HepG2 (cell line): ENCODE results near the gene TIMM10. TPM values are rescaled to one million over a fixed set of nuclear protein-coding genes. Genes with fewer than 3 reads are reported as not detected.

Source experiments
- FOXK2 ChIP-seq: fragments of 450-650 bp; IDR thresholded peaks from 2 replicates; pipeline ENCODE4 v1.6.1; 2016
- NFKB2 ChIP-seq: sonication (generic); formaldehyde crosslinking; IDR thresholded peaks from 2 replicates; pipeline ENCODE4 v1.4.0; 2020; ENCODE audit warnings: missing genetic modification reagents, borderline replicate concordance
- PITX1 ChIP-seq: sonication (generic); formaldehyde crosslinking; IDR thresholded peaks from 2 replicates; pipeline ENCODE4 v1.5.1; 2020; ENCODE audit warnings: mild to moderate bottlenecking, missing genetic modification reagents
- ZNF138 ChIP-seq: sonication (generic); formaldehyde crosslinking; IDR thresholded peaks from 2 replicates; pipeline ENCODE4 v1.5.0; 2020; ENCODE audit warnings: mild to moderate bottlenecking, low read depth, missing genetic modification reagents
- ZNF607 ChIP-seq: sonication (generic); formaldehyde crosslinking; IDR thresholded peaks from 2 replicates; pipeline ENCODE4 v1.5.1; 2020; ENCODE audit warnings: missing genetic modification reagents, mild to moderate bottlenecking, borderline replicate concordance
- ZNF615 ChIP-seq: sonication (generic); formaldehyde crosslinking; IDR thresholded peaks from 2 replicates; pipeline ENCODE4 v1.5.0; 2020; ENCODE audit warnings: mild to moderate bottlenecking, missing genetic modification reagents, borderline replicate concordance
- polyA plus RNA-seq, 8 experiments: library from polyadenylated mRNA; depleted of rRNA in 3 of 8; stranded (reverse) in 7 of 8; unstranded in 1 of 8; fragments of >200 nt; fragmentation: Illumina TruSeq in 4 of 8; extraction: Trizol in 4 of 8; gene quantifications; 2 replicates each; pipeline versions ENCODE4 v1.2.1 to v1.2.3, GENCODE V29; 2011 to 2016; ENCODE audit warnings: low read depth in 4 of 8, missing spikeins in 1 of 8, mixed read lengths in 1 of 8; ENCODE audit not compliant: insufficient read depth in 1 of 8
- total RNA-seq, 5 experiments: library from RNA; depleted of rRNA; stranded (reverse); fragments of >200 nt; fragmentation: Illumina TruSeq; extraction: Trizol; gene quantifications; 2 replicates each; pipeline ENCODE4 v1.2.3, GENCODE V29; 2016; ENCODE audit warnings: low read depth in 1 of 5
- TF ChIP-seq, protein P1 (sequence below): sonication (generic); formaldehyde crosslinking; IDR thresholded peaks from 2 replicates; pipeline ENCODE4 v1.4.0; 2020; ENCODE audit warnings: missing genetic modification reagents
- TF ChIP-seq, protein P2 (sequence below): sonication (generic); formaldehyde crosslinking; IDR thresholded peaks from 2 replicates; pipeline ENCODE4 v1.4.0; 2020; ENCODE audit warnings: missing genetic modification reagents
- TF ChIP-seq, protein P3 (sequence below): IDR thresholded peaks from 2 replicates; pipeline ENCODE4 v1.6.1; 2018; ENCODE audit warnings: missing genetic modification reagents, mild to moderate bottlenecking, missing compliant biosample characterization
- TF ChIP-seq, protein P4 (sequence below): sonication (generic); formaldehyde crosslinking; IDR thresholded peaks from 2 replicates; pipeline ENCODE4 v1.5.0; 2020; ENCODE audit warnings: mild to moderate bottlenecking, missing genetic modification reagents
- TF ChIP-seq, protein P5 (sequence below): sonication (generic); formaldehyde crosslinking; IDR thresholded peaks from 2 replicates; pipeline ENCODE4 v1.4.0; 2020; ENCODE audit warnings: missing genetic modification reagents, borderline replicate concordance
- TF ChIP-seq, protein P6 (sequence below), 2 experiments: sonication (generic) in 1 of 2; formaldehyde crosslinking in 1 of 2; IDR thresholded peaks; 2 replicates each; pipeline versions ENCODE4 v1.6.1 to v1.9.0; 2014 to 2022; ENCODE audit warnings: antibody characterized with exemption in 1 of 2, borderline replicate concordance in 1 of 2, inconsistent platforms in 1 of 2, low read depth in 1 of 2, missing genetic modification reagents in 1 of 2

Gene TIMM10
- total and polyA plus RNA-seq, 2 of the 13 experiments (the other 11 are each of a cell fraction or from before 2014, with no cell fraction given): 67.8 to 82.2 TPM

DNA sequence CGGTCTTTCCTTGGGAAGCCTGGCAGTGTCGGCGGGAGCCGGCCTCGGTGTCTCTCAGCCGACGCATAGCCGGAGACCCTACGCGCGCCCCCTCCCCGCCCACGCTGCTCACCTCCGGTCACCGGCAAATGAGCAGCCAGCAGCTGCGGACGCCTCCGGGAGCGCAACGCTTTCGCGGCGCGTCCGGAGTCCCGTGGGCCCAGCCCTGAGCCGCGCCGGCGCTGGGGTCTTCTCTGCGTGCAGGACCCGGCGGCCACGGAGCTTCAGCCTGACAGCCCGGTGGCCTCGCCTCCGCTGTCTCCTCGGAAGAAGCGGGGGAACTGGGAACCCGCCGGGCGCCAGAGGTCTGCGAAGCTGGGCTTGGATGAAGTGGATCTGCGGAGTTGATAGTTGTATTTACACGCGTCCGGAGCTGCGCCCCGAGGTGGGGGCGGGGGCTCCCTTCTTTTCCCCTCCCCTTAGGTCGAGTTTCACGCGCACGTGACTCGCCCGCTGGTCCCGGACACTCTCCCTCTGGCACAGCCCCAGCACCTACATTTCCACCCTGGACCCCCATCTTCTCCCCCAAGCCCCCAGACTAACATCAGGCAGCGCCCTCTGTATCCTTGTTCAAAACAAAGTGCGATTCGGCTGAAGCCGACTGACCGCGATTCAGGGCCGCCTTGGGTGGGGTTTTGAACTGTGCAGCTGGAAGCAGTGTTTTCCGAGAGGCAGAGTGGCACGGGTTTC, 15.1 kb downstream of the TIMM10 start, which contains the start of gene SLC43A1 (continued):
- TF ChIP-seq, protein P1, sequence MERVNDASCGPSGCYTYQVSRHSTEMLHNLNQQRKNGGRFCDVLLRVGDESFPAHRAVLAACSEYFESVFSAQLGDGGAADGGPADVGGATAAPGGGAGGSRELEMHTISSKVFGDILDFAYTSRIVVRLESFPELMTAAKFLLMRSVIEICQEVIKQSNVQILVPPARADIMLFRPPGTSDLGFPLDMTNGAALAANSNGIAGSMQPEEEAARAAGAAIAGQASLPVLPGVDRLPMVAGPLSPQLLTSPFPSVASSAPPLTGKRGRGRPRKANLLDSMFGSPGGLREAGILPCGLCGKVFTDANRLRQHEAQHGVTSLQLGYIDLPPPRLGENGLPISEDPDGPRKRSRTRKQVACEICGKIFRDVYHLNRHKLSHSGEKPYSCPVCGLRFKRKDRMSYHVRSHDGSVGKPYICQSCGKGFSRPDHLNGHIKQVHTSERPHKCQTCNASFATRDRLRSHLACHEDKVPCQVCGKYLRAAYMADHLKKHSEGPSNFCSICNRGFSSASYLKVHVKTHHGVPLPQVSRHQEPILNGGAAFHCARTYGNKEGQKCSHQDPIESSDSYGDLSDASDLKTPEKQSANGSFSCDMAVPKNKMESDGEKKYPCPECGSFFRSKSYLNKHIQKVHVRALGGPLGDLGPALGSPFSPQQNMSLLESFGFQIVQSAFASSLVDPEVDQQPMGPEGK: peak; percentile 98
- no peak for TF ChIP-seq FOXK2
- TF ChIP-seq, protein P2, sequence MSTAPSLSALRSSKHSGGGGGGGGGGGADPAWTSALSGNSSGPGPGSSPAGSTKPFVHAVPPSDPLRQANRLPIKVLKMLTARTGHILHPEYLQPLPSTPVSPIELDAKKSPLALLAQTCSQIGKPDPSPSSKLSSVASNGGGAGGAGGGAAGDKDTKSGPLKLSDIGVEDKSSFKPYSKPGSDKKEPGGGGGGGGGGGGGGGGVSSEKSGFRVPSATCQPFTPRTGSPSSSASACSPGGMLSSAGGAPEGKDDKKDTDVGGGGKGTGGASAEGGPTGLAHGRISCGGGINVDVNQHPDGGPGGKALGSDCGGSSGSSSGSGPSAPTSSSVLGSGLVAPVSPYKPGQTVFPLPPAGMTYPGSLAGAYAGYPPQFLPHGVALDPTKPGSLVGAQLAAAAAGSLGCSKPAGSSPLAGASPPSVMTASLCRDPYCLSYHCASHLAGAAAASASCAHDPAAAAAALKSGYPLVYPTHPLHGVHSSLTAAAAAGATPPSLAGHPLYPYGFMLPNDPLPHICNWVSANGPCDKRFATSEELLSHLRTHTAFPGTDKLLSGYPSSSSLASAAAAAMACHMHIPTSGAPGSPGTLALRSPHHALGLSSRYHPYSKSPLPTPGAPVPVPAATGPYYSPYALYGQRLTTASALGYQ (CRISPR knock-in tag): no peak; the same call in 1 of the 2 replicates
- TF ChIP-seq, protein P3, sequence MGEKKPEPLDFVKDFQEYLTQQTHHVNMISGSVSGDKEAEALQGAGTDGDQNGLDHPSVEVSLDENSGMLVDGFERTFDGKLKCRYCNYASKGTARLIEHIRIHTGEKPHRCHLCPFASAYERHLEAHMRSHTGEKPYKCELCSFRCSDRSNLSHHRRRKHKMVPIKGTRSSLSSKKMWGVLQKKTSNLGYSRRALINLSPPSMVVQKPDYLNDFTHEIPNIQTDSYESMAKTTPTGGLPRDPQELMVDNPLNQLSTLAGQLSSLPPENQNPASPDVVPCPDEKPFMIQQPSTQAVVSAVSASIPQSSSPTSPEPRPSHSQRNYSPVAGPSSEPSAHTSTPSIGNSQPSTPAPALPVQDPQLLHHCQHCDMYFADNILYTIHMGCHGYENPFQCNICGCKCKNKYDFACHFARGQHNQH (CRISPR knock-in tag): no peak
- no peak; the same call in 1 of the 2 replicates for TF ChIP-seq ZNF138 (CRISPR knock-in tag)
- TF ChIP-seq NFKB2: peak; percentile 69; the same call in 1 of the 2 replicates
- TF ChIP-seq ZNF615 (CRISPR knock-in tag): no peak
- TF ChIP-seq, protein P4, sequence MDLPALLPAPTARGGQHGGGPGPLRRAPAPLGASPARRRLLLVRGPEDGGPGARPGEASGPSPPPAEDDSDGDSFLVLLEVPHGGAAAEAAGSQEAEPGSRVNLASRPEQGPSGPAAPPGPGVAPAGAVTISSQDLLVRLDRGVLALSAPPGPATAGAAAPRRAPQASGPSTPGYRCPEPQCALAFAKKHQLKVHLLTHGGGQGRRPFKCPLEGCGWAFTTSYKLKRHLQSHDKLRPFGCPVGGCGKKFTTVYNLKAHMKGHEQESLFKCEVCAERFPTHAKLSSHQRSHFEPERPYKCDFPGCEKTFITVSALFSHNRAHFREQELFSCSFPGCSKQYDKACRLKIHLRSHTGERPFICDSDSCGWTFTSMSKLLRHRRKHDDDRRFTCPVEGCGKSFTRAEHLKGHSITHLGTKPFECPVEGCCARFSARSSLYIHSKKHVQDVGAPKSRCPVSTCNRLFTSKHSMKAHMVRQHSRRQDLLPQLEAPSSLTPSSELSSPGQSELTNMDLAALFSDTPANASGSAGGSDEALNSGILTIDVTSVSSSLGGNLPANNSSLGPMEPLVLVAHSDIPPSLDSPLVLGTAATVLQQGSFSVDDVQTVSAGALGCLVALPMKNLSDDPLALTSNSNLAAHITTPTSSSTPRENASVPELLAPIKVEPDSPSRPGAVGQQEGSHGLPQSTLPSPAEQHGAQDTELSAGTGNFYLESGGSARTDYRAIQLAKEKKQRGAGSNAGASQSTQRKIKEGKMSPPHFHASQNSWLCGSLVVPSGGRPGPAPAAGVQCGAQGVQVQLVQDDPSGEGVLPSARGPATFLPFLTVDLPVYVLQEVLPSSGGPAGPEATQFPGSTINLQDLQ (CRISPR knock-in tag): no peak
- TF ChIP-seq, protein P5, sequence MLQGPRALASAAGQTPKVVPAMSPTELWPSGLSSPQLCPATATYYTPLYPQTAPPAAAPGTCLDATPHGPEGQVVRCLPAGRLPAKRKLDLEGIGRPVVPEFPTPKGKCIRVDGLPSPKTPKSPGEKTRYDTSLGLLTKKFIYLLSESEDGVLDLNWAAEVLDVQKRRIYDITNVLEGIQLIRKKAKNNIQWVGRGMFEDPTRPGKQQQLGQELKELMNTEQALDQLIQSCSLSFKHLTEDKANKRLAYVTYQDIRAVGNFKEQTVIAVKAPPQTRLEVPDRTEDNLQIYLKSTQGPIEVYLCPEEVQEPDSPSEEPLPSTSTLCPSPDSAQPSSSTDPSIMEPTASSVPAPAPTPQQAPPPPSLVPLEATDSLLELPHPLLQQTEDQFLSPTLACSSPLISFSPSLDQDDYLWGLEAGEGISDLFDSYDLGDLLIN (CRISPR knock-in tag): no peak
- no peak for TF ChIP-seq PITX1
- TF ChIP-seq, protein P6, sequence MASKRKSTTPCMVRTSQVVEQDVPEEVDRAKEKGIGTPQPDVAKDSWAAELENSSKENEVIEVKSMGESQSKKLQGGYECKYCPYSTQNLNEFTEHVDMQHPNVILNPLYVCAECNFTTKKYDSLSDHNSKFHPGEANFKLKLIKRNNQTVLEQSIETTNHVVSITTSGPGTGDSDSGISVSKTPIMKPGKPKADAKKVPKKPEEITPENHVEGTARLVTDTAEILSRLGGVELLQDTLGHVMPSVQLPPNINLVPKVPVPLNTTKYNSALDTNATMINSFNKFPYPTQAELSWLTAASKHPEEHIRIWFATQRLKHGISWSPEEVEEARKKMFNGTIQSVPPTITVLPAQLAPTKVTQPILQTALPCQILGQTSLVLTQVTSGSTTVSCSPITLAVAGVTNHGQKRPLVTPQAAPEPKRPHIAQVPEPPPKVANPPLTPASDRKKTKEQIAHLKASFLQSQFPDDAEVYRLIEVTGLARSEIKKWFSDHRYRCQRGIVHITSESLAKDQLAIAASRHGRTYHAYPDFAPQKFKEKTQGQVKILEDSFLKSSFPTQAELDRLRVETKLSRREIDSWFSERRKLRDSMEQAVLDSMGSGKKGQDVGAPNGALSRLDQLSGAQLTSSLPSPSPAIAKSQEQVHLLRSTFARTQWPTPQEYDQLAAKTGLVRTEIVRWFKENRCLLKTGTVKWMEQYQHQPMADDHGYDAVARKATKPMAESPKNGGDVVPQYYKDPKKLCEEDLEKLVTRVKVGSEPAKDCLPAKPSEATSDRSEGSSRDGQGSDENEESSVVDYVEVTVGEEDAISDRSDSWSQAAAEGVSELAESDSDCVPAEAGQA (IDR thresholded peaks at IDR 0.05; ENCODE audit: low read depth): no peak
- TF ChIP-seq, protein P6 (CRISPR knock-in tag; IDR thresholded peaks at IDR 0.05; ENCODE audit: borderline replicate concordance): no peak
- 0 out of 2 replicates have a peak, but pooled peaks have one; percentile 6 for TF ChIP-seq ZNF607 (CRISPR knock-in tag)
